ENCODE data around the gene JUND.

The JUND gene

GRCh38 chr19:18232540-18233223, 48.7 kb downstream of the JUND start:
- no peak for DNase-seq

GRCh38 chr19:18231775-18232174, 49.6 kb downstream of the JUND start:
- no peak for DNase-seq

- no peak for DNase-seq
These were observed 50.3 kb downstream of the JUND start for GRCh38 chr19:18230941-18231734.

- no peak for DNase-seq
These were observed 51.5 kb downstream of the JUND start for GRCh38 chr19:18229915-18230314.
